Mesendoderm (in vitro differentiated cells): Measurements from ENCODE around the gene TMEM94.
A peak's percentile ranks its signal among the peaks of the same experiment; 100 is the strongest.
"Not testable (repeated sequence)": the region's sequence is repeated elsewhere in the genome, so short reads cannot be mapped to it uniquely, and the experiment has no call there.

ENCODE experiments used
- DNase-seq: peaks from one replicate; pipeline ENCODE4 v3.0.0; 2013
- H2AK5ac ChIP-seq: 2 replicates; pipeline ENCODE4 v1.6.1; 2013; ENCODE audit warnings: low read length, inconsistent platforms
- H2BK120ac ChIP-seq: 2 replicates; pipeline ENCODE4 v1.6.1; 2013; ENCODE audit warnings: low read depth, mild to moderate bottlenecking, low read length, moderate library complexity, mixed read lengths
- H2BK15ac ChIP-seq: replicated peaks from 2 replicates; pipeline ENCODE4 v1.6.1; 2013; ENCODE audit warnings: low read depth, mild to moderate bottlenecking, moderate library complexity
- H2BK5ac ChIP-seq: 2 replicates; pipeline ENCODE4 v1.6.1; 2013; ENCODE audit warnings: low read length, inconsistent platforms
- H3K18ac ChIP-seq: 2 replicates; pipeline ENCODE4 v1.6.1; 2013; ENCODE audit warnings: mild to moderate bottlenecking, low read length, mixed read lengths
- H3K23ac ChIP-seq: one replicate; pipeline ENCODE4 v1.6.1; 2013; ENCODE audit warnings: low read length
- H3K27ac ChIP-seq: 2 replicates; pipeline ENCODE4 v1.5.1; 2013; ENCODE audit warnings: low read depth, mild to moderate bottlenecking, inconsistent platforms, low read length, moderate library complexity
- H3K27me3 ChIP-seq: 2 replicates; pipeline ENCODE4 v1.6.1; 2013; ENCODE audit warnings: low read length, control low read depth, mild to moderate bottlenecking, inconsistent platforms; ENCODE audit not compliant: insufficient read depth, poor library complexity
- H3K36me3 ChIP-seq: 2 replicates; pipeline ENCODE4 v1.6.1; 2013; ENCODE audit warnings: low read length, inconsistent platforms; ENCODE audit not compliant: control insufficient read depth, insufficient read depth
- H3K4ac ChIP-seq: one replicate; pipeline ENCODE4 v1.6.1; 2013; ENCODE audit warnings: low read depth, mild to moderate bottlenecking, low read length, moderate library complexity
- H3K4me1 ChIP-seq: 2 replicates; pipeline ENCODE4 v1.6.1; 2013; ENCODE audit warnings: low read depth, low read length, inconsistent platforms; ENCODE audit not compliant: control insufficient read depth
- H3K4me2 ChIP-seq: 2 replicates; pipeline ENCODE4 v1.6.1; 2013; ENCODE audit warnings: low read length
- H3K4me3 ChIP-seq: 2 replicates; pipeline ENCODE4 v1.5.1; 2013; ENCODE audit warnings: mild to moderate bottlenecking, low read length
- H3K56ac ChIP-seq: one replicate; pipeline ENCODE4 v1.6.1; 2013; ENCODE audit warnings: low read length
- H3K79me1 ChIP-seq: 2 replicates; pipeline ENCODE4 v1.6.1; 2013; ENCODE audit warnings: low read length, inconsistent platforms
- H3K79me2 ChIP-seq: 2 replicates; pipeline ENCODE4 v1.6.1; 2013; ENCODE audit warnings: mild to moderate bottlenecking, low read length; ENCODE audit not compliant: control insufficient read depth, insufficient read depth
- H3K9ac ChIP-seq: 2 replicates; pipeline ENCODE4 v1.6.1; 2013; ENCODE audit warnings: low read length, inconsistent platforms
- H4K5ac ChIP-seq: one replicate; pipeline ENCODE4 v1.6.1; 2013; ENCODE audit warnings: low read length
- H4K8ac ChIP-seq: one replicate; pipeline ENCODE4 v1.6.1; 2013; ENCODE audit warnings: low read depth, mild to moderate bottlenecking, control low read depth, low read length, moderate library complexity
- WGBS: extraction: QIAGEN DNeasy Blood & Tissue Kit; methylation state at CpG from one replicate; pipeline ENCODE4 v1.1.7; 2013; ENCODE audit warnings: low lambda C conversion rate, missing lambda C conversion rate; ENCODE audit not compliant: insufficient coverage; ENCODE audit errors: extremely low coverage; 5-methylcytosine and 5-hydroxymethylcytosine counted together

Gene TMEM94

DNA sequence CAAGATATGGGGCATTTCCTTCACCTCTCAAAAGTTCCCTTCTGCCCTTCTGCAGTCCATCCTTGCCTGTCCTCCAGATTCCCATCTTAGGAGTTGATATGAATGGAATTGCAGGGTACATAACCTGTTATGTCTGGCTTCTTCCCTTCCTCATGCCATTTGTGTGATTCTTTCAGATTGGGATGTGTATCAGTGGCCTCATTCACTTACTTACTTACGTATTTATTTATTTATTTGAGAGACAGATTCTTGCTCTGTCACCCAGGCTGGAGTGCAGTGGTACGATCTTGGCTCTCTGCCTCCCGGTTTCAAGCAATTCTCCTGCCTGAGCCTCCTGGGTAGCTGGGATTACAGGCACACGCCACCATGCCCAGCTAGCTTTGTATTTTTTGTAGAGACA, 6.2 kb upstream of the TMEM94 start:
- Histone ChIP-seq H3K4me3 (no peak overlapping the region), H2BK120ac (no peak overlapping the region), H3K23ac (no peak overlapping the region), H3K18ac (no peak overlapping the region), H3K27me3 (no peaks in the 10 kb centered on the region), H4K8ac (no peak overlapping the region), H3K36me3 (no peaks in the 10 kb centered on the region), H3K4ac (no peak overlapping the region), H3K79me2 (no peaks in the 10 kb centered on the region), H3K56ac (no peak overlapping the region), H3K4me2 (no peak overlapping the region), H2AK5ac (no peak overlapping the region), H3K9ac (no peak overlapping the region), H3K79me1 (no peaks in the 10 kb centered on the region), H3K27ac (no peak overlapping the region), H2BK5ac (no peak overlapping the region), H3K4me1 (no peaks in the 10 kb centered on the region), H2BK15ac (no peak overlapping the region), H4K5ac (no peak overlapping the region)
- DNase-seq = no peak
- no CpG with 5 or more reads among the region's 4 CpGs for WGBS

DNA sequence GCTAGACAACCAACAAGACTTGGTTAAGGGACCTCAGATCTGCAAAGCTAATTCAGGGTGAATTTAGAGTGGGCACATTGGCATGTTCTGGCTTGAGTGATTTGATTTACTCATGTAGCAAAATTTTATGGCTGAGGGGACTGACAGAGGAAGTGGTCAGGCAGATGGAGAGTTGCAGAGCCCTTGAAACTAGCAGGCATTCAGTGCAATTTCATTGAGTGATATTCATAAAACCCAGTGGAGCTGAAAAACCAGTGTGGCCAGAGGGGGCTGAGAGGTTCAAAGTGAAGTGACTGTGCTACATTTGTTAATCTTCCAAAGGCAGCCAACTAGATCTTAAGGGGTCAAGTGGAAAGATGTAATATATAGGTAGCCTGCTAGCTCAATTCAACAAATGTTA, 2.2 kb upstream of the TMEM94 start:
- Histone ChIP-seq H2AK5ac (no peak overlapping the region), H3K27ac (no peak overlapping the region), H3K79me1 (no peaks in the 10 kb centered on the region), H2BK120ac (no peak overlapping the region), H3K4me2 (no peak overlapping the region), H3K23ac (no peak overlapping the region), H2BK15ac (no peak overlapping the region), H2BK5ac (no peak overlapping the region), H3K56ac (no peak overlapping the region), H3K9ac (no peak overlapping the region), H3K36me3 (no peaks in the 10 kb centered on the region), H4K5ac (no peak overlapping the region), H3K18ac (no peak overlapping the region), H3K27me3 (no peaks in the 10 kb centered on the region), H3K79me2 (no peaks in the 10 kb centered on the region), H3K4ac (no peak overlapping the region), H3K4me3 (no peak overlapping the region), H4K8ac (no peak overlapping the region), H3K4me1 (peaks cover 4% of the 10 kb centered on the region)
- DNase-seq = no peak

DNA sequence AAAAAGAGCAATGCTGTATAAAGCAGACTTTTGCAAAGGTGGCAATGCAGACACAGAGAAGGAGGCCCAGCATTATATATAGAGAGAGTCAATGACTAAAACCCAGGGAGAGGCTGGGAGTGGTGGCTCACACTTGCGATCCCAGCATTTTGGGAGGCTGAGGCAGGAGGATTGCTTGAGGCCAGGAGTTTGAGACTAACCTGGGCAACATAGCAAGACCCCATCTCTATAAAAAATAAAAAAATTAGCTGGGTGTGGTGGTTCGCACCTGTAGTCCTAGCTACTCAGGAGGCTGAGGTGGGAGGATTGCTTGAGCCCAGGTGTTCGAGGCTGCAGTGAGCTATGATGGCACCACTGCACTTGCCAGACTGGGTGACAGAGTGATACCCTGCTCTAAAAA, 1.8 kb upstream of the TMEM94 start:
- WGBS = no CpG with 5 or more reads among the region's 3 CpGs
- H3K23ac ChIP-seq, H3K27me3 ChIP-seq, H3K4ac ChIP-seq, H3K4me1 ChIP-seq, H2BK120ac ChIP-seq, H3K4me2 ChIP-seq, H3K4me3 ChIP-seq, H2BK15ac ChIP-seq, DNase-seq, H3K79me2 ChIP-seq, H3K56ac ChIP-seq, H3K36me3 ChIP-seq, H3K18ac ChIP-seq, H3K79me1 ChIP-seq, H2BK5ac ChIP-seq, H3K9ac ChIP-seq, H3K27ac ChIP-seq, H2AK5ac ChIP-seq, H4K8ac ChIP-seq, H4K5ac ChIP-seq: not testable (repeated sequence)

DNA sequence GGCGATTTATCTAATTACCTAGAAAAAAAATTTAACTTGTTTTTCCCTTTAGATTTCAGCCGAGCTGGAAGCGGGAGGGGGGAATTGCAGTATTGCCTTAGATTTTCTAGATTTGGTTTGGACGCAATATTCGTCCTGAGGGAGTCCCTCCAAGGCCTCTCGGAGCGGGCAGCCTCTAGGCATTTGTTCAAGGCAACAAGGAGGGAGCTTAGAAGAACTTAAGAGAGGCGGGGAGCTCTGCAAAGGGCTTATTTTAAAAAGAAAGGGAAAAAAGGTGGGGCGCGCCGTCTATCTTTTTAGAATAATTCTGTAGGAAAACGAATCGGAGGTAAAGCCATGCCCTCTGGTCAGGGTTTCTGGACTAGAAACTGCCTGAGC, 407 bp upstream of the TMEM94 start:
- no peak overlapping the region for H3K23ac ChIP-seq
- H3K4me3 ChIP-seq = no peak overlapping the region
- WGBS = no CpG with 5 or more reads among the region's 13 CpGs
- peak overlapping the region; percentile 62 for H3K9ac ChIP-seq
- H3K27ac ChIP-seq = peak overlapping the region; percentile 39
- no peak overlapping the region for H2BK5ac ChIP-seq
- H3K79me1 ChIP-seq = no peaks in the 10 kb centered on the region
- no peaks in the 10 kb centered on the region for H3K27me3 ChIP-seq
- DNase-seq = no peak
- peak overlapping the region; percentile 10 for H3K4me2 ChIP-seq
- H2AK5ac ChIP-seq = no peak overlapping the region
- no peak overlapping the region for H2BK120ac ChIP-seq
- peak overlapping the region; percentile 47 for H3K18ac ChIP-seq
- H4K5ac ChIP-seq = no peak overlapping the region
- H3K79me2 ChIP-seq = no peaks in the 10 kb centered on the region
- no peak overlapping the region for H4K8ac ChIP-seq
- no peak overlapping the region for H2BK15ac ChIP-seq
- H3K4ac ChIP-seq = peak overlapping the region; percentile 71
- peaks cover 4% of the 10 kb centered on the region for H3K4me1 ChIP-seq
- no peaks in the 10 kb centered on the region for H3K36me3 ChIP-seq
- H3K56ac ChIP-seq = peak overlapping the region; percentile 34

DNA sequence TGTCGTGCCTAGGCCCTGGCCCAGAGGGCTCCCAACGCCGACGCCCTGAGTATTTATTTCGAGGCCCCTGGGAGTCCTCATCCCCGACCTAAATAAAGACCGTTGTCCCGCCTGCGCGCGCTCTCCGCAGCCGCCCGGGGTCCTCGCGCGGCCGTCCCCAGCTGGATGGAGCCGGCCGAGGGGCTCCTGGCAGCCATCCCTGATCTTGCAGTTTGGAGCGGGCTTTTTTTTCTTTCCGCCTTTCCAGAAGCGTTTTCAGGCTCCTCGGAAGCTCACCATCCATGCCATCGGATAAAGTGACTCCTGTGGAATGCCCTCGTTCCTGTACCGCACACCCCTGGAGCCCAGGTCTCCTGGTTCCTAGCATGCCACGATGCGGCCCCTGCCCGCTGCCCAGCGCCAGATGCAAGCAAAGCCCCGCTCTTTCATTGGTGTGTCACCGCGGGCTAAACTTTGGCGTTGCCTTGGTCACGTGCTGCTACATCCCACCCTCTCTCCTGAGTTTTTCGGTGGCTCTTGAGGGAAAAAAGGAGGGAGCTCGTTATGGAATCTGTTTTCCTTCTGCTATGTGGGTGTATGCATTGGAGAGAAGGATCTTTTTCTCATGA, 716 bp downstream of the TMEM94 start:
- Histone ChIP-seq H3K18ac (peak overlapping the region; percentile 84), H3K4me3 (peak overlapping the region; percentile 52)
- no CpG with 5 or more reads among the region's 38 CpGs for WGBS

DNA sequence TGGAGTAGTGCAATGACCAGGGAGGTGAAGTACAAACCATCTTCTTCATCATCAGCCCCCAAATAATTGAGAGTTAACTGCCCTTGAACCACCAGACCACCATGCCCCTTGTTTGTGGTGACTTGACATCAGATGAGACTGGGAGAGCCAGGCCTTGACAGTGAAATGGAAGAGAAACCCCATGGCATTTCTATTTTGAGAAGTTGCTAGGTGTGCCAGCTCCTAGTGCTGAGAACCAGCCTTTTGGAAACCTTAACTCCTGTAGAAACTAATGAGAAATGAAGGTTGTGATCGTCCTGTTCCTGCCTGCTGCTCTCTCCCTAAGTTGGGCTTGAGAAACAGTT, 2.8 kb downstream of the TMEM94 start:
- no peak overlapping the region for H3K4me3 ChIP-seq
- H4K5ac ChIP-seq = no peak overlapping the region
- no peaks in the 10 kb centered on the region for H3K79me2 ChIP-seq
- H2BK5ac ChIP-seq = no peak overlapping the region
- no peak overlapping the region for H3K27ac ChIP-seq
- H3K56ac ChIP-seq = no peak overlapping the region
- no peak overlapping the region for H3K18ac ChIP-seq
- H2BK120ac ChIP-seq = no peak overlapping the region
- H3K4ac ChIP-seq = no peak overlapping the region
- DNase-seq = no peak
- H3K36me3 ChIP-seq = no peaks in the 10 kb centered on the region
- H4K8ac ChIP-seq = no peak overlapping the region
- H2BK15ac ChIP-seq = no peak overlapping the region
- no peak overlapping the region for H3K4me2 ChIP-seq
- no peak overlapping the region for H2AK5ac ChIP-seq
- no peak overlapping the region for H3K9ac ChIP-seq
- H3K27me3 ChIP-seq = no peaks in the 10 kb centered on the region
- WGBS = no CpG with 5 or more reads among the region's 1 CpG
- H3K23ac ChIP-seq = no peak overlapping the region
- H3K79me1 ChIP-seq = no peaks in the 10 kb centered on the region
- peaks cover 4% of the 10 kb centered on the region for H3K4me1 ChIP-seq

More for the DNA sequence above, 716 bp downstream of the TMEM94 start:
- H3K79me2 ChIP-seq = no peaks in the 10 kb centered on the region
- H3K79me1 ChIP-seq = no peaks in the 10 kb centered on the region
- no peak overlapping the region for H2BK15ac ChIP-seq
- H2BK5ac ChIP-seq = no peak overlapping the region
- H3K4ac ChIP-seq = peak overlapping the region; percentile 77
- no peaks in the 10 kb centered on the region for H3K36me3 ChIP-seq
- H2AK5ac ChIP-seq = no peak overlapping the region
- H4K5ac ChIP-seq = peak overlapping the region; percentile 72
- no peak overlapping the region for H2BK120ac ChIP-seq
- peak overlapping the region; percentile 77 for H4K8ac ChIP-seq
- peak; percentile 83 for DNase-seq
- H3K4me1 ChIP-seq = peaks cover 4% of the 10 kb centered on the region
- H3K23ac ChIP-seq = no peak overlapping the region
- peak overlapping the region; percentile 93 for H3K56ac ChIP-seq
- H3K27me3 ChIP-seq = no peaks in the 10 kb centered on the region
- peak overlapping the region; percentile 94 for H3K9ac ChIP-seq
- no peak overlapping the region for H3K27ac ChIP-seq
- peak overlapping the region; percentile 88 for H3K4me2 ChIP-seq
